HCT116 (cell line): ENCODE results near the gene KRT77. TPM values are rescaled to one million over a fixed set of nuclear protein-coding genes. Genes with fewer than 3 reads are reported as not detected.

Experiments used
- ATAC-seq: fragments of 200-7000 bp; cut with Tn5 transposase; 2 replicates; pipeline ENCODE4 v1.9.1; 2020; ENCODE audit warnings: mild to moderate bottlenecking, moderate library complexity
- BruUV-seq: library from RNA; stranded (reverse); fragments of 400-500 nt; replicated peaks from 2 replicates; lab custom pipeline; 2021; lab: Mats Ljungman, UMichigan
- CTCF ChIA-PET: fragments of 300-600 bp; sonication (Branson Sonifier 250); formaldehyde crosslinking; loops from one replicate; lab custom pipeline; 2021; ENCODE audit warnings: antibody characterized with exemption; lab: Charles Lee
- POLR2A ChIA-PET: fragments of 300-600, 350-600 bp; sonication (Branson Sonifier 250); formaldehyde crosslinking; loops from one replicate; lab custom pipeline; 2021; ENCODE audit warnings: antibody characterized with exemption; lab: Charles Lee
- RAD21 ChIA-PET, 2 experiments: fragments of 300-600 bp; sonication (Branson Sonifier 250); formaldehyde crosslinking; loops; one replicate each; lab custom pipeline; 2023; ENCODE audit warnings: low total read pairs in 2 of 2; ENCODE audit not compliant: uncharacterized antibody in 2 of 2, unreplicated experiment in 2 of 2, low non-redundant PET in 1 of 2; lab: Charles Lee
- DNase-seq: peaks from one replicate; pipeline ENCODE4 v3.0.0-alpha.2; 2010; ENCODE audit warnings: low read depth, low spot score
- H2AFZ ChIP-seq: fragments of 200-600 bp; shearing (Covaris generic), sonication (generic); 2 replicates; pipeline ENCODE4 v1.6.1; 2017; ENCODE audit warnings: low read depth, mixed run types, mixed read lengths, antibody characterized with exemption, low read length; ENCODE audit not compliant: poor library complexity, severe bottlenecking
- H3K27ac ChIP-seq: 2 replicates; pipeline ENCODE4 v1.5.1; 2012; ENCODE audit warnings: low read depth, low read length
- H3K27me3 ChIP-seq: fragments of 200-600 bp; sonication (generic); 2 replicates; pipeline ENCODE4 v1.6.1; 2016; ENCODE audit warnings: mixed run types, low read length, mixed read lengths; ENCODE audit not compliant: insufficient read depth
- H3K36me3 ChIP-seq, 2 experiments: fragments of 200-500 bp in 1 of 2; fragments of 200-600 bp in 1 of 2; sonication (Bioruptor generic) in 1 of 2; sonication (generic) in 1 of 2; 2 replicates each; pipeline versions ENCODE4 v1.5.1 to v1.6.1; 2014 to 2016; ENCODE audit warnings: low read length in 2 of 2, inconsistent platforms in 1 of 2, mixed read lengths in 1 of 2, mixed run types in 1 of 2; ENCODE audit not compliant: insufficient read depth in 2 of 2, control insufficient read depth in 1 of 2
- H3K4me1 ChIP-seq, 2 experiments: fragments of 200-600 bp in 1 of 2; sonication (generic) in 1 of 2; 2 replicates each; pipeline versions ENCODE4 v1.5.1 to v1.6.1; 2012 to 2017; ENCODE audit warnings: low read length in 2 of 2, inconsistent platforms in 1 of 2, mild to moderate bottlenecking in 1 of 2, mixed read lengths in 1 of 2, mixed run types in 1 of 2, moderate library complexity in 1 of 2; ENCODE audit not compliant: insufficient read depth in 2 of 2, control insufficient read depth in 1 of 2
- H3K4me2 ChIP-seq: fragments of 200-600 bp; sonication (generic); 2 replicates; pipeline ENCODE4 v1.6.1; 2017; ENCODE audit warnings: mixed run types, low read length, mixed read lengths
- H3K4me3 ChIP-seq, 2 experiments: fragments of 200-600 bp in 1 of 2; sonication (generic) in 1 of 2; replicated peaks in 1 of 2; 2 replicates each; pipeline ENCODE4 v1.5.1; 2011 to 2016; ENCODE audit warnings: low read length in 2 of 2, control low read depth in 1 of 2, low read depth in 1 of 2, mild to moderate bottlenecking in 1 of 2, mixed read lengths in 1 of 2, mixed run types in 1 of 2
- H3K79me2 ChIP-seq: fragments of 200-600 bp; sonication (generic); 2 replicates; pipeline ENCODE4 v1.6.1; 2017; ENCODE audit warnings: mild to moderate bottlenecking, mixed run types, low read length, moderate library complexity, mixed read lengths; ENCODE audit not compliant: insufficient read depth
- H3K9ac ChIP-seq: fragments of 200-600 bp; sonication (generic); 2 replicates; pipeline ENCODE4 v1.6.1; 2016; ENCODE audit warnings: low read length, mixed read lengths
- H3K9me2 ChIP-seq: fragments of 200-600 bp; sonication (generic), shearing (Covaris generic); 2 replicates; pipeline ENCODE4 v1.6.1; 2017; ENCODE audit warnings: mixed run types, mild to moderate bottlenecking, moderate library complexity; ENCODE audit not compliant: insufficient read depth
- H3K9me3 ChIP-seq, 2 experiments: fragments of 200-500 bp in 1 of 2; fragments of 200-600 bp in 1 of 2; sonication (Bioruptor generic) in 1 of 2; sonication (generic) in 1 of 2; 2 replicates each; pipeline ENCODE4 v1.6.1; 2014 to 2017; ENCODE audit warnings: low read length in 2 of 2, mixed read lengths in 2 of 2, inconsistent platforms in 1 of 2, low read depth in 1 of 2, mild to moderate bottlenecking in 1 of 2, mixed run types in 1 of 2, moderate library complexity in 1 of 2; ENCODE audit not compliant: control insufficient read depth in 1 of 2, insufficient read depth in 1 of 2
- H4K20me1 ChIP-seq: fragments of 200-600 bp; sonication (generic), shearing (Covaris generic); 2 replicates; pipeline ENCODE4 v1.6.1; 2017; ENCODE audit warnings: mixed run types, mild to moderate bottlenecking, moderate library complexity; ENCODE audit not compliant: insufficient read depth
- CBX3 ChIP-seq: IDR thresholded peaks from 2 replicates; pipeline ENCODE4 v1.6.1; 2012; ENCODE audit warnings: low read depth
- CEBPB ChIP-seq: IDR thresholded peaks from 2 replicates; pipeline ENCODE4 v1.6.1; 2012; ENCODE audit warnings: low read depth
- EZH2 ChIP-seq: fragments of 200-600 bp; sonication (generic); IDR thresholded peaks from 2 replicates; pipeline ENCODE4 v1.6.1; 2017; ENCODE audit warnings: antibody characterized with exemption, mixed run types
- EZH2phosphoT487 ChIP-seq: fragments of 200-600 bp; IDR thresholded peaks from 2 replicates; pipeline ENCODE4 v1.6.1; 2018; ENCODE audit warnings: antibody characterized with exemption, borderline replicate concordance
- FOSL1 ChIP-seq: IDR thresholded peaks from 2 replicates; pipeline ENCODE4 v1.6.1; 2012; ENCODE audit warnings: low read depth
- JUND ChIP-seq: IDR thresholded peaks from 2 replicates; pipeline ENCODE4 v1.6.1; 2012
- POLR2AphosphoS5 ChIP-seq: IDR thresholded peaks from 2 replicates; pipeline ENCODE4 v1.6.1; 2011; ENCODE audit warnings: mild to moderate bottlenecking, low read depth, low read length, moderate library complexity
- RAD21 ChIP-seq: IDR thresholded peaks from 2 replicates; pipeline ENCODE4 v1.6.1; 2012; ENCODE audit warnings: low read depth, mild to moderate bottlenecking
- SIN3A ChIP-seq: IDR thresholded peaks from 2 replicates; pipeline ENCODE4 v1.6.1; 2012; ENCODE audit warnings: low read depth
- SP1 ChIP-seq: IDR thresholded peaks from 2 replicates; pipeline ENCODE4 v1.6.1; 2012; ENCODE audit warnings: low read depth
- SRF ChIP-seq: IDR thresholded peaks from 2 replicates; pipeline ENCODE4 v1.6.1; 2012; ENCODE audit warnings: low read depth
- YY1 ChIP-seq: IDR thresholded peaks from 2 replicates; pipeline ENCODE4 v1.6.1; 2011; ENCODE audit warnings: low read length, low read depth, moderate library complexity, mild to moderate bottlenecking; ENCODE audit not compliant: insufficient replicate concordance; ENCODE audit errors: extremely low read depth
- ZFX ChIP-seq: fragments of 450-650 bp; IDR thresholded peaks from 2 replicates; pipeline ENCODE4 v1.6.1; 2017
- ZNF274 ChIP-seq: fragments of 200-500 bp; sonication (Bioruptor generic); IDR thresholded peaks from 2 replicates; pipeline ENCODE4 v1.6.1; 2014; ENCODE audit warnings: mild to moderate bottlenecking, low read depth, low read length, inconsistent platforms
- intact Hi-C: fragments of 100-400 bp; cut with micrococcal nuclease; formaldehyde crosslinking; loops from 2 replicates; pipeline ENCODE4 v1.10.0; 2022
- total RNA-seq: library from RNA; stranded (reverse); gene quantifications from one replicate; pipeline ENCODE4 v1.2.1, GENCODE V29; 2021; ENCODE audit not compliant: unreplicated experiment
- TF ChIP-seq, protein P1 (sequence below), 3 experiments: fragments of 200-600 bp in 1 of 3; sonication (generic) in 1 of 3; IDR thresholded peaks in 2 of 3; conservative IDR thresholded peaks in 1 of 3; 2 replicates each; pipeline ENCODE4 v1.5.1; 2012 to 2017; ENCODE audit warnings: low read depth in 2 of 3, low read length in 2 of 3, antibody characterized with exemption in 1 of 3, borderline replicate concordance in 1 of 3, control low read depth in 1 of 3, mild to moderate bottlenecking in 1 of 3, mixed read lengths in 1 of 3, mixed run types in 1 of 3, moderate library complexity in 1 of 3; ENCODE audit not compliant: insufficient read depth in 1 of 3
- TF ChIP-seq, protein P2 (sequence below): IDR thresholded peaks from 2 replicates; pipeline ENCODE4 v1.6.1; 2012; ENCODE audit warnings: low read depth
- TF ChIP-seq, protein P3 (sequence below): IDR thresholded peaks from 2 replicates; pipeline ENCODE4 v1.6.1; 2011; ENCODE audit warnings: mild to moderate bottlenecking, low read length, moderate library complexity; ENCODE audit not compliant: insufficient replicate concordance; ENCODE audit errors: extremely low read depth

Gene KRT77
- total RNA-seq, 1 experiment from 2014 or later, result not detected

DNA sequence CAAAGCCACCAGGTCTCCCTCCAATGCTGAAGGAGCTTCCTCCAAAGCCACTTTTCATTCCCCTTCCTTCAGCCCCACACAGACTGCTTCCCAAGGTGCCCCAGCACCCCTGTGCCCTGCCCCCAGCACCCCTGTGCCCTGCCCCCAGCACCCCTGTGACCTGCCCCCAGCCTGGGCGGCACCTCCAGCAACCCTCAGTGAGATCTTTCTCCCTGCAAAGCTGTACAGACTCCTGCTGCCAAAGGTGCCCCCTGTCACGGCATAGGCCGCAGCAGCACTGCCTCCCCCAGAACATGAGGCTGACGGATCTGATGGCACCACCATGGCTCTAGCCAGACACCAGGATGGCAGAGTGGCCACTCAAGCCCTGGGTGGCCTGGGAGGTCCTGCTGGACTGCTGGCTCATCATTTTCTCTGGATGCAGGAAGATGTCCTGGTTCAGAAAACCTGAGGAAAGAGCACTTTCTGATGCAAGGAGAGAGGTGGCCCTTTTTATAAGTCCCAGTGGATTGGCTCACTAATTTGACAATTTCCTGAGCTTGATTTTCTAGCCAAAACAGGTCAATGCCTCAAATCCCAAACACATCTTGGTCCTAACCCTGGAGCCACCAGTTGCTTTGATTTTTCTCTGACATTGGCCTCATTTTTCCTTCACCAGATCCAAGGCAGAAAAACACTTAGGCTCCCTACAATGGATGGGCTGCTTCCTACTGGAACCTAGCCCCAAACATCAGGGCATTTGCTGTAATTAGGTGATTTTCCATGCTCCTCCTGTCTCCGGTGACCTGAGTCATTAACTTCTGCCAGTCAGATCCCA lies 32.7 kb upstream of the KRT77 start:
- H3K9me3 ChIP-seq, result no peaks in the 10 kb centered on the region
- no peak overlapping the region for H2AFZ ChIP-seq
- no peak overlapping the region for H3K4me3 ChIP-seq
- H3K79me2 ChIP-seq, result no peaks in the 10 kb centered on the region
- ATAC-seq (no peak), DNase-seq (no peak)
- H3K4me1 ChIP-seq, result no peaks in the 10 kb centered on the region
- RAD21 ChIA-PET, result no interaction called here
- H3K9me2 ChIP-seq, result no peaks in the 10 kb centered on the region
- CTCF ChIA-PET, result no interaction called here
- intact Hi-C loops, result no loop called here
- no peaks in the 10 kb centered on the region for H3K36me3 ChIP-seq
- no peak overlapping the region for H3K4me2 ChIP-seq
- no peak overlapping the region for H3K27ac ChIP-seq
- H4K20me1 ChIP-seq, result no peaks in the 10 kb centered on the region
- POLR2A ChIA-PET, result no interaction called here
- BruUV-seq, result no TSS peak
- no peak overlapping the region for H3K9ac ChIP-seq
- no peak for TF ChIP-seq ZFX
- TF ChIP-seq, protein P1, sequence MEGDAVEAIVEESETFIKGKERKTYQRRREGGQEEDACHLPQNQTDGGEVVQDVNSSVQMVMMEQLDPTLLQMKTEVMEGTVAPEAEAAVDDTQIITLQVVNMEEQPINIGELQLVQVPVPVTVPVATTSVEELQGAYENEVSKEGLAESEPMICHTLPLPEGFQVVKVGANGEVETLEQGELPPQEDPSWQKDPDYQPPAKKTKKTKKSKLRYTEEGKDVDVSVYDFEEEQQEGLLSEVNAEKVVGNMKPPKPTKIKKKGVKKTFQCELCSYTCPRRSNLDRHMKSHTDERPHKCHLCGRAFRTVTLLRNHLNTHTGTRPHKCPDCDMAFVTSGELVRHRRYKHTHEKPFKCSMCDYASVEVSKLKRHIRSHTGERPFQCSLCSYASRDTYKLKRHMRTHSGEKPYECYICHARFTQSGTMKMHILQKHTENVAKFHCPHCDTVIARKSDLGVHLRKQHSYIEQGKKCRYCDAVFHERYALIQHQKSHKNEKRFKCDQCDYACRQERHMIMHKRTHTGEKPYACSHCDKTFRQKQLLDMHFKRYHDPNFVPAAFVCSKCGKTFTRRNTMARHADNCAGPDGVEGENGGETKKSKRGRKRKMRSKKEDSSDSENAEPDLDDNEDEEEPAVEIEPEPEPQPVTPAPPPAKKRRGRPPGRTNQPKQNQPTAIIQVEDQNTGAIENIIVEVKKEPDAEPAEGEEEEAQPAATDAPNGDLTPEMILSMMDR (IDR thresholded peaks at IDR 0.05 in 2 of 3, conservative IDR thresholded peaks at IDR 0.05 in 1 of 3; ENCODE audit: borderline replicate concordance in 1 of 3, insufficient read depth in 1 of 3, low read depth in 2 of 3, low read length in 2 of 3), result no peak
- TF ChIP-seq CBX3, result no peak
- no peak for TF ChIP-seq POLR2AphosphoS5
- no peak for TF ChIP-seq YY1
- TF ChIP-seq, protein P2, sequence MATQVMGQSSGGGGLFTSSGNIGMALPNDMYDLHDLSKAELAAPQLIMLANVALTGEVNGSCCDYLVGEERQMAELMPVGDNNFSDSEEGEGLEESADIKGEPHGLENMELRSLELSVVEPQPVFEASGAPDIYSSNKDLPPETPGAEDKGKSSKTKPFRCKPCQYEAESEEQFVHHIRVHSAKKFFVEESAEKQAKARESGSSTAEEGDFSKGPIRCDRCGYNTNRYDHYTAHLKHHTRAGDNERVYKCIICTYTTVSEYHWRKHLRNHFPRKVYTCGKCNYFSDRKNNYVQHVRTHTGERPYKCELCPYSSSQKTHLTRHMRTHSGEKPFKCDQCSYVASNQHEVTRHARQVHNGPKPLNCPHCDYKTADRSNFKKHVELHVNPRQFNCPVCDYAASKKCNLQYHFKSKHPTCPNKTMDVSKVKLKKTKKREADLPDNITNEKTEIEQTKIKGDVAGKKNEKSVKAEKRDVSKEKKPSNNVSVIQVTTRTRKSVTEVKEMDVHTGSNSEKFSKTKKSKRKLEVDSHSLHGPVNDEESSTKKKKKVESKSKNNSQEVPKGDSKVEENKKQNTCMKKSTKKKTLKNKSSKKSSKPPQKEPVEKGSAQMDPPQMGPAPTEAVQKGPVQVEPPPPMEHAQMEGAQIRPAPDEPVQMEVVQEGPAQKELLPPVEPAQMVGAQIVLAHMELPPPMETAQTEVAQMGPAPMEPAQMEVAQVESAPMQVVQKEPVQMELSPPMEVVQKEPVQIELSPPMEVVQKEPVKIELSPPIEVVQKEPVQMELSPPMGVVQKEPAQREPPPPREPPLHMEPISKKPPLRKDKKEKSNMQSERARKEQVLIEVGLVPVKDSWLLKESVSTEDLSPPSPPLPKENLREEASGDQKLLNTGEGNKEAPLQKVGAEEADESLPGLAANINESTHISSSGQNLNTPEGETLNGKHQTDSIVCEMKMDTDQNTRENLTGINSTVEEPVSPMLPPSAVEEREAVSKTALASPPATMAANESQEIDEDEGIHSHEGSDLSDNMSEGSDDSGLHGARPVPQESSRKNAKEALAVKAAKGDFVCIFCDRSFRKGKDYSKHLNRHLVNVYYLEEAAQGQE, result no peak
- no peak for TF ChIP-seq RAD21
- no peak for TF ChIP-seq SRF
- TF ChIP-seq JUND, result no peak
- no peak for TF ChIP-seq EZH2phosphoT487
- TF ChIP-seq FOSL1, result no peak
- TF ChIP-seq, protein P3, sequence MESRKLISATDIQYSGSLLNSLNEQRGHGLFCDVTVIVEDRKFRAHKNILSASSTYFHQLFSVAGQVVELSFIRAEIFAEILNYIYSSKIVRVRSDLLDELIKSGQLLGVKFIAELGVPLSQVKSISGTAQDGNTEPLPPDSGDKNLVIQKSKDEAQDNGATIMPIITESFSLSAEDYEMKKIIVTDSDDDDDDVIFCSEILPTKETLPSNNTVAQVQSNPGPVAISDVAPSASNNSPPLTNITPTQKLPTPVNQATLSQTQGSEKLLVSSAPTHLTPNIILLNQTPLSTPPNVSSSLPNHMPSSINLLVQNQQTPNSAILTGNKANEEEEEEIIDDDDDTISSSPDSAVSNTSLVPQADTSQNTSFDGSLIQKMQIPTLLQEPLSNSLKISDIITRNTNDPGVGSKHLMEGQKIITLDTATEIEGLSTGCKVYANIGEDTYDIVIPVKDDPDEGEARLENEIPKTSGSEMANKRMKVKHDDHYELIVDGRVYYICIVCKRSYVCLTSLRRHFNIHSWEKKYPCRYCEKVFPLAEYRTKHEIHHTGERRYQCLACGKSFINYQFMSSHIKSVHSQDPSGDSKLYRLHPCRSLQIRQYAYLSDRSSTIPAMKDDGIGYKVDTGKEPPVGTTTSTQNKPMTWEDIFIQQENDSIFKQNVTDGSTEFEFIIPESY, result no peak
- TF ChIP-seq SP1, result no peak
- no peak for TF ChIP-seq CEBPB
- no peak for TF ChIP-seq SIN3A
- TF ChIP-seq ZNF274, result no peak
- TF ChIP-seq EZH2, result no peak
- peaks cover 60% of the 10 kb centered on the region for H3K27me3 ChIP-seq
